Measurements from ENCODE around the gene SH3PXD2A.

SH3PXD2A gene

DNA sequence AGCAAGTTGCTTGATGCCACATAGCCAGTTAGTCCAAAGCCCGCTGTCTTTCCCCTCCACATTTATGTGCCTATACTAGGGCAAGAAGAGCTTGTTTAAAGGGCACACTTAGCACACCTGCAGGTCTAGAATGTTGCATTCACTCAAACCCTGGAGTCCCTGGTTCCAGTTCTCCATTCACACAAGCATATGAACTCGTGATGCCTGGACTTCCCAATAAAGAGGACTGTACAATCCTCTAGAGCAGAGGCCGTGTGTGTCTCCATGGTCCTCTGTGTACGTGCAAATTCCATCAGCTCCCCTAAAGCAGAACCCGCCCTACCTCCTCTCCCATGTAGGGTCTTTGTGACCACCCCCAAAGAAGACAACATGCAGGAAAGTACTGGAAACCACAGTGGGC lies 3.0 kb upstream of the SH3PXD2A start:
- DNase-seq (ENCODE audit: low spot score in 2 of 2) (no peak), ATAC-seq (no peak)
- H3K36me3 Mint-ChIP-seq: peaks cover 4% of the 10 kb centered on the region
- H3K4me1 Mint-ChIP-seq: peaks cover 9% of the 10 kb centered on the region
- no peak overlapping the region for H3K4me3 Mint-ChIP-seq
- no peak overlapping the region for H3K27ac Mint-ChIP-seq
- no peaks in the 10 kb centered on the region for H3K9me3 Mint-ChIP-seq

DNA sequence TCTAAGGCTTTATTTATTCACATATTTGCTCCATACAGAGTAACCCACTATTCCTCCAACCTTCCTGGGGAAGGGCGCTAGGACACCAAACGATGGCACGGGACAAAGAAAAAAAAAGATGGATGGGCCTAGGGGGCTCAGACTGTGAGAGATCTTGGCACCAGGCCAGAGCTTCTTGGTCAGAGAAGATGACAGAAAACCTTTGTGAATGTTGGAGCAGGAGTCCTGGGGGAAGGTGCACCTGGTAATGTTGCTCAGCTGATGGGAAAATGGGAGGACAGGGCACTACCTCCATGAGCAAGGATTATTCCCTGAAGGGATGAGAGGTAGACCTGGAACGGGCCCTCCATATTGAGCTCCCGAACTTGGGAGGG lies 1.4 kb upstream of the SH3PXD2A start:
- ATAC-seq (no peak), DNase-seq (ENCODE audit: low spot score in 2 of 2) (no peak)
- Mint-ChIP-seq H3K4me1 (peaks cover 9% of the 10 kb centered on the region), H3K36me3 (peaks cover 4% of the 10 kb centered on the region), H3K9me3 (no peaks in the 10 kb centered on the region), H3K4me3 (peak overlapping the region; percentile 50), H3K27ac (no peak overlapping the region)

DNA sequence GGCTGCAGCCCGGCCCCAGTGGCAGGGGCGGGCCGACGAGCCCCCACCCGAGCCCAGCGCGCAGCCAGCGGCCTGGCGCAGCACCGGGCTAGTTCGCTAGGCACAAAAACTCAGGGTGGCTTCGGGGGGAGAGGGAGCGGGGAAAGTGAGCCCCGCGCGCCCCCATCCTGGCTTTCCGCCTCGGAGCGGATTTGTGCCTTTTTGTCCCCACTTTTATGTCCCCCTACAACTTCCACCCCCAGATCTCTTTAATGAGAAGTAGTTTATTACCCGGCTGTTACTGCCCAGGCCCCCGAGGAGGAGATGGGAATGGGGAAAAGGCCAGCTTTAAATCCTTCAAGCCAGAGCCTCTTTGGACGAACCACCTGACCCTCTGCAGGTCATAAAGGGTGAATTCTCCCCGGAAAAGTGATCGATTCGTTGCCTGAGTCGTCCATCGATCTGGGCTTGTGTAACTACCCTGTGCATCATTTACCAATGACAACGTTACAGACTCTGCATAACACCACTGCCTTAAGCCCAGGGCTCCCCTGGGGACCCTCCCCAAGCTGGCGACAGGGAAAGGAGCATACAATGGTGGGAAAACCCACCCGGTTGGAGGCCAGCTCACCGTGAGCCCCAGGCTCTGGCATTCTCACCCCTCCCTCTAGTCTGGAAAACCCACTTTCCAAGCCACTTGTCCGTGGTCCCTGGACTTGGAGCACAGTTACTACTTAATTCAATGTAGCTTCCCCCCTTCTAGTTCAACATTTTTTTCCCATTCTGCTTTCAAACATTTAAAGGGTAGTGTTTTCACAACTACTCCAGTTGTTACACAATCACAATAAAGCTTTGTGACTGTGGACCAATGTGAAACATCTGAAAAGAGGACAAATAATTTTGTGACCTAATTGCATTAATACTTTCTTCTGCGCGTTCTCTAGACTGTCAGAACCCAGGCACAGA lies 748 bp upstream of the SH3PXD2A start:
- no peaks in the 10 kb centered on the region for H3K9me3 Mint-ChIP-seq
- H3K27ac Mint-ChIP-seq: no peak overlapping the region
- ATAC-seq (no peak), DNase-seq (ENCODE audit: low spot score in 2 of 2) (no peak)
- peaks cover 9% of the 10 kb centered on the region for H3K4me1 Mint-ChIP-seq
- H3K4me3 Mint-ChIP-seq: peak overlapping the region; percentile 50
- H3K36me3 Mint-ChIP-seq: peaks cover 4% of the 10 kb centered on the region

DNA sequence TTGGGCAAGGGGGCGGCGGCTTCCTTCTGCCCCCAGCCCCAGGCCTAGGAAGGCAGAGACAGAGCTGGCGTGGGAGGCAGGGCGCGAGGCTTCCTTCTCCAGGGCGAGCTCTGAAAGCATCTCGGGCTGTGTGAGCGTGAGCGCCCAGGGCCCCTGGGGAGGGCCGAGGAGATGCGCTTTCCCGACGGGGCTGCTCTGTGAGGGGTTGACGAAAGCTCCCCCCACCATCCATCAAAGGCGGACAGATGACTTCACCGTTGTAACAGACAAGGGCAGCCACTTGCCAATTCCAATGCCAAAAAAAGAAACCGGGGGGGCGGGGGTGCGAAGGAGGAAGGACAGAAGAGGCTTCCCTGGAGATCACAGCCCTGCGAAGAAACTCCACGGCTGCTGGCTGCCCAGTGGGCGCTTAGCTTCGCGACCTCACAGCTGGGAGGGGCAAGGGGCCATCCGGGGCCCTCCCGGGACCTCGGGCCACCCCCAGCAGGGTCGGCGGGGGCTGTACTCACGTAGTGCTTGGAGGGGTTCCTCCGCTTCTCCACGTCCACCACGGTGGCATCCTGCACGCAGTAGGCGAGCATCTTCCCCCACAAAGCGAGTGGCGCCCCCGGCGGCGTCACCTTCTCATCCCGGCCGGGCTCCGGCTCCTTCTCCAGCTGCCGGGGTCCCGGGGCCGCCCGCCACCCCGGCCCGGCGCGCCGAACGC lies 537 bp downstream of the SH3PXD2A start:
- Mint-ChIP-seq H3K9me3 (no peaks in the 10 kb centered on the region), H3K4me3 (peak overlapping the region; percentile 74), H3K27ac (peak overlapping the region; percentile 51), H3K4me1 (peaks cover 9% of the 10 kb centered on the region), H3K36me3 (peaks cover 4% of the 10 kb centered on the region)
- ATAC-seq (peak; percentile 57), DNase-seq (ENCODE audit: low spot score in 2 of 2) (no peak)

- H3K4me3 Mint-ChIP-seq: peak overlapping the region; percentile 74
- H3K4me1 Mint-ChIP-seq: peaks cover 9% of the 10 kb centered on the region
- ATAC-seq (no peak), DNase-seq (ENCODE audit: low spot score in 2 of 2) (no peak)
- peaks cover 4% of the 10 kb centered on the region for H3K36me3 Mint-ChIP-seq
- H3K9me3 Mint-ChIP-seq: no peaks in the 10 kb centered on the region
- peak overlapping the region; percentile 51 for H3K27ac Mint-ChIP-seq
Measured at GRCh38 chr10:103854265-103854685, 1.1 kb downstream of the SH3PXD2A start.

GRCh38 chr10:103853428-103854264 lies 1.7 kb downstream of the SH3PXD2A start:
- peaks cover 11% of the 10 kb centered on the region for H3K4me1 Mint-ChIP-seq
- H3K27ac Mint-ChIP-seq: no peak overlapping the region
- no peak for ATAC-seq
- no peaks in the 10 kb centered on the region for H3K9me3 Mint-ChIP-seq
- H3K36me3 Mint-ChIP-seq: peaks cover 4% of the 10 kb centered on the region
- peak overlapping the region; percentile 74 for H3K4me3 Mint-ChIP-seq
- no peak for DNase-seq (ENCODE audit: low spot score in 2 of 2)

DNA sequence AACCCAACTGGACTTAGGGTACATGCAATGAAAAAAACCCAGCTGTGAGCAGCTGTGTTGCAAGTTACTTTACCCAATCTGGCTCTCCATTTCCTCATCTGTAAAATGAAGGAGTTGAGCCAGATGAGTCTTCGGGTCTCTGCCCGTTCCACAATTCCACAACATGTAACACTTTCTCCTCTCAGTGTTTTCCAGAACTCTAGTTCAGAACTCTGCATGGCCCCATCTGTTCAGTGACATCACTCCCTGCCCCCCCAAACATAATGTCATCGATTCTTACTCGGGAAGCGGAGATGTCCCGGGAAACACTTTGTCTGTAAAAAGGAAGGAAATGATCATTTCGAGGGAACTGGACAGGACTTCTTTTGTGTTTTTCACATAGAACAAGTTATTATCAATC lies 2.5 kb downstream of the SH3PXD2A start:
- DNase-seq (ENCODE audit: low spot score in 2 of 2) (no peak), ATAC-seq (no peak)
- Mint-ChIP-seq H3K36me3 (peaks cover 4% of the 10 kb centered on the region), H3K9me3 (no peaks in the 10 kb centered on the region), H3K4me1 (peaks cover 16% of the 10 kb centered on the region), H3K4me3 (no peak overlapping the region), H3K27ac (no peak overlapping the region)

DNA sequence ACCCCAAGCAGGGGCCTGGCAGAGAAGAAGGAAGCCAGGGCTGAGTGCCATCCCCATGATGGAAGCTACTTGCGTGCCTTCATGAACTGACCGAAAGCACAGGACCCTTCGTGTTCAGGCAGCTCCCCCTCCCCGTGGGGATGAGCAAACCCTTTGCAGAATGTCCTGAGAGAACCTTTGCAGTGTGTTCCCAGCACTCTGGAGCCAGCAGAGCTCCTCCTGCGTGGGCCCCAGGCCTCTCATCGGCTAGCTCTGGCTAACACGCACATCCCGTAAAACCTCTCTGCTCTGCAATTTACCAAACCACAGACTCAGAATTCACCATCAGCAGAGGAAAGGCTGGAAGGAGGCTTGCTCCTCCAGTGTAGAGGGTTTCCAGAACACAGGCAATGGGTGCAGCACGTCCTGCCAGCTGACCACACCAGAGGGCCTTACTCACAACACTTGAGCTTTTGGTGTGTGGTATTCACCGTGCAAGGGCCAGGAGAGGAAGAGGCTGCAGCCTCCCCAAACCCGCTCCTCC lies 3.1 kb downstream of the SH3PXD2A start:
- Mint-ChIP-seq H3K9me3 (no peaks in the 10 kb centered on the region), H3K36me3 (peaks cover 4% of the 10 kb centered on the region), H3K27ac (no peak overlapping the region), H3K4me1 (peaks cover 16% of the 10 kb centered on the region), H3K4me3 (no peak overlapping the region)
- DNase-seq (ENCODE audit: low spot score in 2 of 2) (no peak), ATAC-seq (no peak)

DNA sequence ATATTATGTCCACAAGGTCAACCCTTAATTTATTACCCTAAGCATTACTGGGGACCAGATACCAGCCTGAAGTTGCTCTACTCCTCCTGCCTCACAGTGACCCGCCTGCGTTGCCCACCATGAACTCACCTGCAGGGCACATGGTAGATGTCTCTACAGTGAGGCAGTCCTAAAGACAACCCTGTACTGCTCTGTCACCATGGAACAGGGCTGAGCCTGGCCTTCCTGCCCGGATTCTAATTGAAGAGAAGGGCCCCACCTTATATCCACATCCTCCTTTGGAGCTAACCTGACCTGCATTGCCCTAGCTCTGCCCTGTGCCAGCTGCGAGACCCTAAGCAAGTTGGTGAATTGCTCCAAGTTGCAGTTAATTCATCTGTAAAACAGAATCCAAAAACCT lies 4.1 kb downstream of the SH3PXD2A start:
- DNase-seq (ENCODE audit: low spot score in 2 of 2): no peak
- no peaks in the 10 kb centered on the region for H3K36me3 Mint-ChIP-seq
- no peaks in the 10 kb centered on the region for H3K9me3 Mint-ChIP-seq
- H3K4me3 Mint-ChIP-seq: no peak overlapping the region
- peaks cover 16% of the 10 kb centered on the region for H3K4me1 Mint-ChIP-seq
- no peak for ATAC-seq
- H3K27ac Mint-ChIP-seq: no peak overlapping the region

DNA sequence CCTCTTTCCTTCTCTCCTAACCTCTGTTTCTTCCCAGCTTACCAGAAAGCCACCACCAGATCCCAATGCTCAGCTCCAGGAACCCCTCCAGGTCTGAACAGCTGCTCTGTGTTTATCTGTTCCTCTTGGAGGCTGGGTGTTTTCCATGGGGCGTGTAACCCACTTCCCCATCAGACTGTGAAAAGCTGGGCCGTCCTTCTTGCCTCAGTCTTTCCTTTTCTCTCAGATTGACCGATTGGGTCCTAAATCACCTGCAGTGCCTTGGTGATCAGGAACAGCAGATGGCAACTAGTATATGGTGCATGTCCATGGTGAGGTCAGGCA lies 4.8 kb downstream of the SH3PXD2A start:
- DNase-seq (ENCODE audit: low spot score in 2 of 2) (no peak), ATAC-seq (no peak)
- H3K4me3 Mint-ChIP-seq: no peak overlapping the region
- peaks cover 24% of the 10 kb centered on the region for H3K4me1 Mint-ChIP-seq
- no peak overlapping the region for H3K27ac Mint-ChIP-seq
- no peaks in the 10 kb centered on the region for H3K36me3 Mint-ChIP-seq
- no peaks in the 10 kb centered on the region for H3K9me3 Mint-ChIP-seq

- Mint-ChIP-seq H3K27ac (no peak overlapping the region), H3K4me1 (peaks cover 25% of the 10 kb centered on the region), H3K4me3 (no peak overlapping the region), H3K9me3 (no peaks in the 10 kb centered on the region), H3K36me3 (no peaks in the 10 kb centered on the region)
- no peak for DNase-seq (ENCODE audit: low spot score in 2 of 2)
- ATAC-seq: no peak
Measured at GRCh38 chr10:103849880-103850571, 5.3 kb downstream of the SH3PXD2A start.

GRCh38 chr10:103849212-103849877 lies 6.0 kb downstream of the SH3PXD2A start:
- Mint-ChIP-seq H3K4me3 (no peak overlapping the region), H3K27ac (no peak overlapping the region), H3K4me1 (peaks cover 20% of the 10 kb centered on the region), H3K36me3 (no peaks in the 10 kb centered on the region), H3K9me3 (no peaks in the 10 kb centered on the region)
- DNase-seq (ENCODE audit: low spot score in 2 of 2): no peak
- no peak for ATAC-seq

DNA sequence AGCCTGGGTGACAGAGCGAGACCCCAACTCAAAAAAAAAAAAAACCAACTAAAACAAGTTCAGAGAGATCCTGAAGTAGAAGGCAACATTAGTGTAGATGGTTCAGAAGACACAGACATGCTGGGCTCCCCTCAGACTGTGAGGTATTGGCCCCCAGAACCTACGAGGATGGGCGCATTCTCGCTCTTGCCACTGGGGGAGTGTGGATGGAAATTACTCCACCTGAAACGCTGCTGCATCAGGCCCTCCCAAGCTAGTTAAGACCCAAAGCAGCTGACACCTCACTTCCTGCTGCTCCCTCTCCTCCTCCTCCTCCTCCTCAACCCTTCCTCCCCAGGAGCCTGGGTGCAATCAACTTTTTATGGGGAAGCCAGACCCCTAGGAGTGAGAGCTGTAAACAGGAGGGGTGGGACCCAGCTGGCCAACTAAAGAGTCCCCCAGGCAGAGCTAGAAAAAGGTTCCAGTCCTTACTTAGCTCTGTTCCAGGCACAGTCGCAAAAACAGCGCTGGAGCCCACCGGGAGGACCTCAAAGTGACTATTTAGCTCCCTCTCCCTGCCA lies 7.4 kb downstream of the SH3PXD2A start:
- no peak for DNase-seq (ENCODE audit: low spot score in 2 of 2)
- H3K27ac Mint-ChIP-seq: peak overlapping the region; percentile 58

GRCh38 chr10:103847346-103847745 lies 8.0 kb downstream of the SH3PXD2A start:
- peaks cover 16% of the 10 kb centered on the region for H3K4me1 Mint-ChIP-seq
- no peaks in the 10 kb centered on the region for H3K36me3 Mint-ChIP-seq
- H3K4me3 Mint-ChIP-seq: no peak overlapping the region
- H3K27ac Mint-ChIP-seq: no peak overlapping the region
- ATAC-seq (no peak), DNase-seq (ENCODE audit: low spot score in 2 of 2) (no peak)
- no peaks in the 10 kb centered on the region for H3K9me3 Mint-ChIP-seq

More for the DNA sequence above, 7.4 kb downstream of the SH3PXD2A start:
- Mint-ChIP-seq H3K4me1 (peaks cover 16% of the 10 kb centered on the region), H3K4me3 (no peak overlapping the region), H3K9me3 (no peaks in the 10 kb centered on the region), H3K36me3 (no peaks in the 10 kb centered on the region)
- no peak for ATAC-seq
